ENCODE results near the gene THSD1.
A peak's percentile ranks its signal among the peaks of the same experiment; 100 is the strongest.

DNA sequence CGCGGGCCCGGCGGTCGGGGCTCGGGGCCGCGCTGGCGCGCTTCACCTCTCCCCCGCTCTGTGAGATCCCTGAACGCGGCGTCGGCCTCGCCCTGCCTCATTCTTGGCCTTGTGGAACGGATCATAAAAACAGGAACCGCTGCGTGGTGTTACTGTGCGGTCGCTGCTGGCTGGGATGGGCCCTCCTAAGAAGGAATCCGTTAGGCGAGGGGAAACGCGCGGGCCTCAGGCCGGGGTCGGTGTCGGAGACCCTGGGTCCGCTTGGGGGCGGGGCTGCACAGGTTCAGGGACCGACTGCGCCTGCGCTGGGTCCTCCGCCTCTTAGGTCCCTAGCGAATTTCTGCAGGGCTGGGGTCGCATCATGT is 49.7 kb upstream of the THSD1 start:
- TF ChIP-seq POLR2A (IDR thresholded peaks at IDR 0.05; ENCODE audit: low read length) (0 out of 2 replicates have a peak, but pooled peaks have one; percentile 10), HOXB5 (CRISPR knock-in tag; IDR thresholded peaks at IDR 0.05) (no peak), SMC3 (IDR thresholded peaks at IDR 0.05) (no peak), EHMT2 (IDR thresholded peaks at IDR 0.05; ENCODE audit: low read depth) (no peak), KDM5A (IDR thresholded peaks at IDR 0.05) (no peak), KDM1A (IDR thresholded peaks at IDR 0.05; ENCODE audit: low read depth) (no peak)
- TF ChIP-seq, protein P1, sequence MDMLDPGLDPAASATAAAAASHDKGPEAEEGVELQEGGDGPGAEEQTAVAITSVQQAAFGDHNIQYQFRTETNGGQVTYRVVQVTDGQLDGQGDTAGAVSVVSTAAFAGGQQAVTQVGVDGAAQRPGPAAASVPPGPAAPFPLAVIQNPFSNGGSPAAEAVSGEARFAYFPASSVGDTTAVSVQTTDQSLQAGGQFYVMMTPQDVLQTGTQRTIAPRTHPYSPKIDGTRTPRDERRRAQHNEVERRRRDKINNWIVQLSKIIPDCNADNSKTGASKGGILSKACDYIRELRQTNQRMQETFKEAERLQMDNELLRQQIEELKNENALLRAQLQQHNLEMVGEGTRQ (IDR thresholded peaks at IDR 0.05): no peak
- TF ChIP-seq, protein P2, sequence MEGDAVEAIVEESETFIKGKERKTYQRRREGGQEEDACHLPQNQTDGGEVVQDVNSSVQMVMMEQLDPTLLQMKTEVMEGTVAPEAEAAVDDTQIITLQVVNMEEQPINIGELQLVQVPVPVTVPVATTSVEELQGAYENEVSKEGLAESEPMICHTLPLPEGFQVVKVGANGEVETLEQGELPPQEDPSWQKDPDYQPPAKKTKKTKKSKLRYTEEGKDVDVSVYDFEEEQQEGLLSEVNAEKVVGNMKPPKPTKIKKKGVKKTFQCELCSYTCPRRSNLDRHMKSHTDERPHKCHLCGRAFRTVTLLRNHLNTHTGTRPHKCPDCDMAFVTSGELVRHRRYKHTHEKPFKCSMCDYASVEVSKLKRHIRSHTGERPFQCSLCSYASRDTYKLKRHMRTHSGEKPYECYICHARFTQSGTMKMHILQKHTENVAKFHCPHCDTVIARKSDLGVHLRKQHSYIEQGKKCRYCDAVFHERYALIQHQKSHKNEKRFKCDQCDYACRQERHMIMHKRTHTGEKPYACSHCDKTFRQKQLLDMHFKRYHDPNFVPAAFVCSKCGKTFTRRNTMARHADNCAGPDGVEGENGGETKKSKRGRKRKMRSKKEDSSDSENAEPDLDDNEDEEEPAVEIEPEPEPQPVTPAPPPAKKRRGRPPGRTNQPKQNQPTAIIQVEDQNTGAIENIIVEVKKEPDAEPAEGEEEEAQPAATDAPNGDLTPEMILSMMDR (IDR thresholded peaks at IDR 0.05): no peak
- TF ChIP-seq, protein P3, sequence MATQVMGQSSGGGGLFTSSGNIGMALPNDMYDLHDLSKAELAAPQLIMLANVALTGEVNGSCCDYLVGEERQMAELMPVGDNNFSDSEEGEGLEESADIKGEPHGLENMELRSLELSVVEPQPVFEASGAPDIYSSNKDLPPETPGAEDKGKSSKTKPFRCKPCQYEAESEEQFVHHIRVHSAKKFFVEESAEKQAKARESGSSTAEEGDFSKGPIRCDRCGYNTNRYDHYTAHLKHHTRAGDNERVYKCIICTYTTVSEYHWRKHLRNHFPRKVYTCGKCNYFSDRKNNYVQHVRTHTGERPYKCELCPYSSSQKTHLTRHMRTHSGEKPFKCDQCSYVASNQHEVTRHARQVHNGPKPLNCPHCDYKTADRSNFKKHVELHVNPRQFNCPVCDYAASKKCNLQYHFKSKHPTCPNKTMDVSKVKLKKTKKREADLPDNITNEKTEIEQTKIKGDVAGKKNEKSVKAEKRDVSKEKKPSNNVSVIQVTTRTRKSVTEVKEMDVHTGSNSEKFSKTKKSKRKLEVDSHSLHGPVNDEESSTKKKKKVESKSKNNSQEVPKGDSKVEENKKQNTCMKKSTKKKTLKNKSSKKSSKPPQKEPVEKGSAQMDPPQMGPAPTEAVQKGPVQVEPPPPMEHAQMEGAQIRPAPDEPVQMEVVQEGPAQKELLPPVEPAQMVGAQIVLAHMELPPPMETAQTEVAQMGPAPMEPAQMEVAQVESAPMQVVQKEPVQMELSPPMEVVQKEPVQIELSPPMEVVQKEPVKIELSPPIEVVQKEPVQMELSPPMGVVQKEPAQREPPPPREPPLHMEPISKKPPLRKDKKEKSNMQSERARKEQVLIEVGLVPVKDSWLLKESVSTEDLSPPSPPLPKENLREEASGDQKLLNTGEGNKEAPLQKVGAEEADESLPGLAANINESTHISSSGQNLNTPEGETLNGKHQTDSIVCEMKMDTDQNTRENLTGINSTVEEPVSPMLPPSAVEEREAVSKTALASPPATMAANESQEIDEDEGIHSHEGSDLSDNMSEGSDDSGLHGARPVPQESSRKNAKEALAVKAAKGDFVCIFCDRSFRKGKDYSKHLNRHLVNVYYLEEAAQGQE (IDR thresholded peaks at IDR 0.05): no peak

Data from A549 (cell line).